AG04450 (cell line): Measurements from ENCODE around the gene RTRAF. TPM values are rescaled to one million over a fixed set of nuclear protein-coding genes. Genes with fewer than 3 reads are reported as not detected.

Experiments
- CTCF ChIA-PET: fragments of 300-600, 350-600 bp; formaldehyde crosslinking; extraction: SDS; loops from one replicate; lab custom pipeline; 2022; ENCODE audit warnings: antibody characterized with exemption, inconsistent platforms; lab: Charles Lee
- POLR2A ChIA-PET: fragments of 350-600 bp; formaldehyde crosslinking; extraction: SDS; loops from one replicate; lab custom pipeline; 2021; ENCODE audit warnings: antibody characterized with exemption, inconsistent platforms; lab: Yijun Ruan, JAX
- DNase-seq: peaks from one replicate; pipeline ENCODE4 v3.0.0-alpha.2; 2011; ENCODE audit warnings: low read depth, low spot score
- H3K27ac ChIP-seq: one replicate; pipeline ENCODE4 v1.5.1; 2012; ENCODE audit warnings: low read depth, low read length, control low read depth
- H3K27me3 ChIP-seq: one replicate; pipeline ENCODE4 v1.6.0; 2012; ENCODE audit warnings: low read length; ENCODE audit not compliant: control insufficient read depth, insufficient read depth
- H3K4me3 ChIP-seq: 2 replicates; pipeline ENCODE4 v1.5.1; 2011; ENCODE audit warnings: mild to moderate bottlenecking, low read depth, low read length, control low read depth
- H3K9me3 ChIP-seq: 2 replicates; pipeline ENCODE4 v1.5.1; 2012; ENCODE audit warnings: low read length; ENCODE audit not compliant: control insufficient read depth, insufficient read depth
- polyA plus RNA-seq: library from polyadenylated mRNA; depleted of rRNA; stranded (reverse); fragments of >200 nt; gene quantifications from 2 replicates; pipeline ENCODE4 v1.2.3, GENCODE V29; 2011
- TF ChIP-seq, protein P1 (sequence below): IDR thresholded peaks from 2 replicates; pipeline ENCODE4 v1.5.1; 2011; ENCODE audit warnings: low read depth, low read length, control low read depth, inconsistent platforms

The RTRAF gene
- polyA plus RNA-seq, 1 experiment, result 400 TPM

DNA sequence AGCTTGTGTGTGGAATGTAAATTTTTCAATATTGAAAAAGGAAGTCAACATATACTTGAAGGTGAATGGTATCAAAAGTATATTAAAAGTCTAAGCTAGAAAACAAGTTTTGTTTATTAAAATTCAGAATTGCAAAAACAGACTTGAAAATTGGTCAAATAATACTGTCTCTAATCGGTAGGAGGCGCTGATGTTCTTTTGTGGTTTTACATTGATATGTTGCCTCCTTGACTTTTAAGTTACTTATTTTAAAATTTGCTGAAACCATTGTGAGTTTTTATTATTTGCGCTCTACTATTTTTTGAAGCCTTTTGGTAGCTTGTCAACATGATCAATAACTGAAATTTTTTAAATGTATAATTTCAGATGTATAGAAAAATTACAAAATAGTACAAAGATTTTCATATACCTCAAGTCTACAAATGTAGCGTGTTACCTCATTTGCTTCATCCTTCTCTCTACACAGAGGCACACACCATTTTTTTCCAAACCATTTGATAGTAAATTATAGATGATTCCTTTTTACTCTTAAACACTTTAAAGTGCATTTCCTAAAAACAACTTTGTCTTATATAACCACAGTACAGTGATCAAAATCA lies 6.9 kb downstream of the RTRAF start:
- H3K27me3 ChIP-seq, result no peaks in the 10 kb centered on the region
- ChIA-PET POLR2A (no interaction called here), CTCF (interaction anchor here (0.5 to 3.8 kb wide), 40 partner anchors 8 to 431 kb away, joined by 3 to 101 read pairs (median 4); partner anchors contain the start of gene NID2)
- no peak for DNase-seq
- TF ChIP-seq, protein P1, sequence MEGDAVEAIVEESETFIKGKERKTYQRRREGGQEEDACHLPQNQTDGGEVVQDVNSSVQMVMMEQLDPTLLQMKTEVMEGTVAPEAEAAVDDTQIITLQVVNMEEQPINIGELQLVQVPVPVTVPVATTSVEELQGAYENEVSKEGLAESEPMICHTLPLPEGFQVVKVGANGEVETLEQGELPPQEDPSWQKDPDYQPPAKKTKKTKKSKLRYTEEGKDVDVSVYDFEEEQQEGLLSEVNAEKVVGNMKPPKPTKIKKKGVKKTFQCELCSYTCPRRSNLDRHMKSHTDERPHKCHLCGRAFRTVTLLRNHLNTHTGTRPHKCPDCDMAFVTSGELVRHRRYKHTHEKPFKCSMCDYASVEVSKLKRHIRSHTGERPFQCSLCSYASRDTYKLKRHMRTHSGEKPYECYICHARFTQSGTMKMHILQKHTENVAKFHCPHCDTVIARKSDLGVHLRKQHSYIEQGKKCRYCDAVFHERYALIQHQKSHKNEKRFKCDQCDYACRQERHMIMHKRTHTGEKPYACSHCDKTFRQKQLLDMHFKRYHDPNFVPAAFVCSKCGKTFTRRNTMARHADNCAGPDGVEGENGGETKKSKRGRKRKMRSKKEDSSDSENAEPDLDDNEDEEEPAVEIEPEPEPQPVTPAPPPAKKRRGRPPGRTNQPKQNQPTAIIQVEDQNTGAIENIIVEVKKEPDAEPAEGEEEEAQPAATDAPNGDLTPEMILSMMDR, result peak; percentile 75
- H3K4me3 ChIP-seq, result no peak overlapping the region
- H3K9me3 ChIP-seq, result no peaks in the 10 kb centered on the region
- no peak overlapping the region for H3K27ac ChIP-seq

DNA sequence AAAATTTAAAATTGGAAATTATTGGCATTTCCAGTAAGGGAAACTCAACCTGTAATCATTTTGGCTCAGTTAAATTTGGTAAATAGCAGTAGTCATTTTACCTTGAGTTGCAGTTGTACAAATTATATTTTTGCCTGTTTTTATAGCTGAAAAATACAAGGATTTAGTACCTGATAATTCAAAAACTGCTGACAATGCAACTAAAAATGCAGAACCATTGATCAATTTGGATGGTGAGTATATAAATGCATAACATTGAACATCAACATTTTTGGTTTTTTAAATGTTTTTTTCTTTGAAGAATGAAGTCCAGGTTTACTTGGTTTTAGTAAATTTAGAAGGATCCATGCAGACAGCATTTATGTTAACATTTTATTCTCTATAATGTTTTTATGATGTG lies 9.0 kb downstream of the RTRAF start:
- H3K27ac ChIP-seq, result no peak overlapping the region
- TF ChIP-seq, protein P1, result no peak
- CTCF ChIA-PET, result interaction anchor here (1.0 to 1.9 kb wide), 3 partner anchors 19 to 134 kb away, joined by 4 to 8 read pairs (median 6); no protein-coding TSS in a partner anchor
- DNase-seq, result no peak
- no peaks in the 10 kb centered on the region for H3K9me3 ChIP-seq
- no peaks in the 10 kb centered on the region for H3K27me3 ChIP-seq
- POLR2A ChIA-PET, result no interaction called here
- no peak overlapping the region for H3K4me3 ChIP-seq

DNA sequence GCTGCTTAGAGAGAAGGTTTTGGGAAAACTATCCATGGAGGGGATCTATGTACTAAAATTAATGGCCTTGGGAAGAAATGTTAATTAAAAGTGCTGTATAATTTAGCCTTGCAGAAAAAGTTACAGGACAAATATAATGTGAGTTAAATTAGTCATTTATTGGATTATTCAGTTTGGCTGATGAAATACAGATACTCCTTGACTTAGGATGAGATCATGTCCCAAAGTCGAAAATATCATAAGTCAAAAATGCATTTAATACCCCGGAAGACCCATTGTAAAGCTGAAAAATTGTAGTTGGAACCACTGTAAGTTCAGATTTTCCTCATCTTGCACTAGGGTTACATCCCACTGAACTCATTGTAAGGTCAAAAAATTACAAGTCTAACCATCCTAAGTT lies 9.7 kb downstream of the RTRAF start:
- Histone ChIP-seq H3K9me3 (no peaks in the 10 kb centered on the region), H3K4me3 (no peak overlapping the region), H3K27me3 (no peaks in the 10 kb centered on the region), H3K27ac (no peak overlapping the region)
- TF ChIP-seq, protein P1, result no peak
- ChIA-PET POLR2A (interaction anchor here (0.9 kb wide), 1 partner anchor 70 kb away, joined by 3 read pairs; the partner anchor contains the start of gene NID2), CTCF (interaction anchor here (1.3 to 1.9 kb wide), 2 partner anchors 18 to 132 kb away, joined by 4 to 8 read pairs; no protein-coding TSS in a partner anchor)
- no peak for DNase-seq

DNA sequence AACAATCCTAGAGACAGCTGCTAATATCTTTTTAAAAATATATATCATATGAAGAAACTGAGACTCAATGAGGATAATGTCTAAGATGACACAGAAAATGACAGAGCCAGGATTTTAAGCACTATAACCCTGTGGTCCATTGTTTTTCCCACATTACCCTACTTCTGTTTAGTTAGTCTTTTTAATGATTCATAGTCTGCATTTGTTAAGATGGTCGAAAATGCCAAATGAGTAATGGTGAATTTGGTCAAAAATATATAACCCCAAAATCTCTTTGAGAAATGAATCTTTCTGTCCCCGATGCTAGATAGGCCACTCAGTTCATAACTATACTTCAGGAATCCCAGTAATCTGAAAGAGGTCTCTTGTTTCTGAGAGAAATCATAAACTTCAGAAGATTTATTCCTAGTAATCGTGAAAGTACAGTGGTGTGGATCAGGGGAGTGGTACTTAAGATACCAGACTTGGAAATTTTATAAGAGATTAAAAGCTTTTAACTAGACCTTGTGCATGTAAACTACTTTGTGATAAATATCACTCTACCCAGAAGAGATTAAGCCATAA lies 10.8 kb downstream of the RTRAF start:
- CTCF ChIA-PET, result interaction anchor here (0.8 kb wide), 1 partner anchor 131 kb away, joined by 4 read pairs; no protein-coding TSS in a partner anchor
- POLR2A ChIA-PET, result interaction anchor here (0.9 kb wide), 1 partner anchor 69 kb away, joined by 3 read pairs; the partner anchor contains the start of gene NID2
- DNase-seq, result no peak
- Histone ChIP-seq H3K27ac (no peak overlapping the region), H3K4me3 (no peak overlapping the region), H3K9me3 (no peaks in the 10 kb centered on the region), H3K27me3 (no peaks in the 10 kb centered on the region)
- TF ChIP-seq, protein P1, result no peak

DNA sequence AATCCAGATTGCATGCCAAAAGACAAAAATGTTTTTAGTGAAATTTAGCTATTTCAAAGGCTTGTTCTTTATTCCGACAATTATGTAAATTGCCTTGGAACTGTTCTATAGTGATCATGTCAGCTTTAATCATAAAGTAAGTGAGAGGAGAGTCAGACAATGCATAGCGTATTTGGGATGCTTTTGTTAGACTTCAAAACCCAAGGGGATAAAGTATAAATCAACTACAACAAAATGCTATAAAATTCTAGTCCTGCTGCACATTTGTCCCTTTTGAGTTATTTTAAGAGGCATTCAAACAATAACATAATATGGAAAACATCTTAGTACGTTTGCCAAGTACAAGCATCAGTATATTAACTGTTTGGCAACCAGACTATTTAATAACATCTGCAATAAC lies 11.3 kb downstream of the RTRAF start:
- Histone ChIP-seq H3K27ac (no peak overlapping the region), H3K4me3 (no peak overlapping the region), H3K27me3 (no peaks in the 10 kb centered on the region), H3K9me3 (no peaks in the 10 kb centered on the region)
- POLR2A ChIA-PET, result no interaction called here
- TF ChIP-seq, protein P1, result no peak
- CTCF ChIA-PET, result interaction anchor here (0.8 kb wide), 1 partner anchor 130 kb away, joined by 4 read pairs; no protein-coding TSS in a partner anchor
- no peak for DNase-seq
